GDM1 (cell line): ENCODE results near the gene ZBTB22.
"Not testable (repeated sequence)": the region's sequence is repeated elsewhere in the genome, so short reads cannot be mapped to it uniquely, and the experiment has no call there.

Source experiments
- DNase-seq: peaks from one replicate; lab custom pipeline; 2025; lab: John Stamatoyannopoulos, UW

ZBTB22 gene

DNA sequence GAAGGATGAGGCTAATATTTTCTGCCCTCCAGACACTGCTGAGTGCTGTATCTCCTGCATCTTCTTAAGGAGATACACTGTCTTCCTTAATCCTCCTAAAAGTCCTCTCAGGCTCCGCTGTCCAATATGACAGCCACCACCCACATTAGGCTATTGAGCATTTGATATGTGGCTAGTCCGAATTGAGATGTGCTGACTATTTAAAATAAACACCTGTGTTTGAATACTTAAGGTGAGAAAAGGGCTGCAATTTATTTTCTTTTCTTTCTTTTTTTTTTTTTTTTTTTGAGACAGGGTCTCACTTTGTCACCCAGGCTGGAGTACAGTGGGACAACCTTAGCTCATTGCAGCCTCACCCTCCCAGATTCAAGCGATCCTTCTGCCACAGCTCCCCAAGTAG lies 15.7 kb downstream of the ZBTB22 start:
- no peak for DNase-seq

- DNase-seq: peak; percentile 88
Observed at GRCh38 chr6:33299237-33299944, 18.2 kb downstream of the ZBTB22 start.

GRCh38 chr6:33298773-33299236 lies 18.7 kb downstream of the ZBTB22 start, which contains the start of gene RGL2:
Gene RGL2 (minus strand): TSS chr6:33298942. CDS start chr6:33298610, 332 bp downstream.
- peak; percentile 77 for DNase-seq

DNA sequence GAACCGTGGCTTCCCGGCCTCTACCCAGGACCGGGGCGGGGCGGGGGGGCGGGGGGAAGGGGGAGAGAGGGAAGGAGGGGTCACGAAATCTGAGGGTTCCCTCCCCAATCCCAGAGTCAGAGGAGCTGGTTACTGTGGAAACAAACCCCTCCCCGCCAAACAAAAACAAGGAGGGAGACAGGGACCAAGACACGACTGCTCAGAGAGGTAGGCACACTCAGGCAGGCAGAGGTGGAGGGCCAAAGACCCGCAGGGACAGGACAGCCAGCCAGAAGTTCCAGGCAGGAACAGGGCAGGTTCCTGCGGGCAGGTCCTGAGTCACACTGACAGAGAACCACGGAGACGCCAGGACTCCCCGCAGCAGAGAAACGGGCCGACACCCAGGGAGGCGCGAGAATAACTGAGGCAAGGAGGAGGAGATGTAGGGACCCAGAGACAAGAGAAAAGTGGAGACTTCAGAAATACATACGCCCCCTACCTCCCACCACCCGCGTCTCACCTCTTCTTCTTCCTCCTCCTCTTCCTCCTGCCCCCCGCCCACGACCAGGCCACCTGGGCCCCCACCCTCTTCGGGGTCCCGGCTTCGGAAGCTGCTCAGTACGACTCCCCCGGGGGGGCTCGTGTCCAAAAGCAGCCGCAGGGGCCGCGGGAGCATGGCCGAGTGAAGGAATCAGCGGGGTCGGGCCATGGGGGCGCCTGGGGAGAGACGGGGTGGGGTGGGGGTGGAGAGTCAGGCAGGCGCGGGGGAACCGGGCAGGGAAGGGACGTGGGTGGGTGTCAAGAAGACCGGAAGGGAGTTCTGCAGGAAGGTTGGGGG lies 19.4 kb downstream of the ZBTB22 start:
- peak; percentile 23 for DNase-seq

DNA sequence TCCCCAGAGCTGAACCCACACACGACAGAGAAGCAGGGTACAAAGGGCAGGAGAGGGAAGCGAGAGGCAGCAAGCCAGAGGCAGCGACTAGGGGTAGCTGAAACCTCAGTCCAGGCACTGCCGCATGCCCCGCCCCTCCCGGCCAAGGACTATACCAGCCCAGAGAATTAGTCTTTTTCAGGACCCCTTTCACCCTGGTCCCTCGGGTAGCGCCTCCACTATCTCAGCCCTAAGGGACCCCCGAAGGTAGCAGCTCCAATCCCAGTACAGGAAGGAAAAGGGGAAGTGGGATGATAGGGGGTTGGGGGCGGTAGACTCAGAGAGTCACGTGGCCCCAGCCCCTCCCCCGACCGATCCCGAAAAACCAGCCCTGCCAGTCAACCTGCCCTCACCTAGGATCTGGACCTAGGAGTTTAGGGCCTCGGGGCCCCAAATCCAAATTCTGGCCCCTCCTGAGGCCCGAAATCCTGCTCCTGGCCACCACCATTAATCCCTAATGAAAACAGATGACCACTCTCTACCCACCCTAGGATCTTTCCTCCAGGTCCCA lies 20.1 kb downstream of the ZBTB22 start:
- no peak for DNase-seq

DNA sequence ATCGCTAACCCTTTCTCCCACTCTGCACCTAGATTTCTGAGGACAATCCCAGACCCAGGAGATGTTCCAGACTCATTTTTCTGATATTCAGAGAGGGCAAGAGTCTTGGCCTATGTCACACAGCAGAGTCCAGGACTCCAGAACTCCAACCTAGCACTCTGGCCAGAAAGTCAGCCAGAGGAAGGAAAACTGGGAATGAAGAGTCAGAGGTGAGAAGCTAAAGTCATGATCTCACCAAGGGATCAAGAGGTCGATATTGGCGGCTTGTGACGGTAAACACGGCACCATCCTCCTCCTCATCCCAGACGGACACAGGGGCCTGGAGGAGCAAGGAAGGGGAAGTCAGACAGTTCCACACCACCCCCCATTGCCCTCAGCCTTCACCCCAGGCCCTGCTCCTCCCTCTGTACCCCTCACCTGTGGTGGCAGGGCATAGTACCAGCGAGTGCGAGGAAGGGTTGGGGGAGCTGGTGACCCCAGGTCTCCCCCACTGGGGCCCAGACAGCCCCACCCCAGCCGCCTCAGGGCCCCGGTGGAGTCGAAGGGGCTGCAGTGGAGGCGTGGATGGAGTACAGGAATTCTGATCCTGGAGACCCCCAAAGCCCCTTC lies 20.6 kb downstream of the ZBTB22 start:
- DNase-seq: no peak

GRCh38 chr6:33295621-33296369 lies 21.7 kb downstream of the ZBTB22 start:
- DNase-seq: no peak

DNA sequence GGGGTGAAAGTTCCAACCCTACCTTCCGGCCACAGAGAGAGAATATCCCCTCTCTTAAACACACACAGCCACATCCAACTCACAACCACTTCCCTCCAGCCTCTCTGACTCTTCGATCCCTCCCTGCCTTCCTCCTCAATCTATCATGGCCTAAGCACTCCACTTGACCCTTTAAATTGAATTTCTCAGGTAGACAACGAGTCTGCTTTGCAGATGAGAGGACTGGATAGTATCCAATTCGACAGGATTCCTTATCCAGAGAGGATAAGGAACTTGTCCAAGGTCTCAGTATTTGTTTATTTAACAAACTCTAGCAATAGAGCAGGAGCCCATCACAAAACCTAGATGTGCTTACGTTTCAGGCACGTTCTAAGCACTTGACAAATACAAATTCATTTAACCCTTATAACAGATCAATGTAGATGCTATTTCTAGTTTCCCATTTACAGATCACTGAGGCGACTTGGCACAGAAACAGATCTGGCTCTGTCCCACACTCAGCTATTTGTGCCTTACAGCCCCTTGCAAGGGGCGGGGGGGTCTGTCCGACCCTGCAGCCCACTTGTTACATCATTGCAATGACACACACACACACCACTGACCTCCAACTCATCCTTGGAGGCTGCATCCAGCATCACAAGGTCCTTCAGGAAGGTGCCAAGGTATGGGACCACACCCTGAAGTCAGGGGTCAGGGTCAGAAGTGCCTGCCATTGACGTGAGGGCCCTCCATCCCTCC lies 23.3 kb downstream of the ZBTB22 start:
- DNase-seq: no peak

DNA sequence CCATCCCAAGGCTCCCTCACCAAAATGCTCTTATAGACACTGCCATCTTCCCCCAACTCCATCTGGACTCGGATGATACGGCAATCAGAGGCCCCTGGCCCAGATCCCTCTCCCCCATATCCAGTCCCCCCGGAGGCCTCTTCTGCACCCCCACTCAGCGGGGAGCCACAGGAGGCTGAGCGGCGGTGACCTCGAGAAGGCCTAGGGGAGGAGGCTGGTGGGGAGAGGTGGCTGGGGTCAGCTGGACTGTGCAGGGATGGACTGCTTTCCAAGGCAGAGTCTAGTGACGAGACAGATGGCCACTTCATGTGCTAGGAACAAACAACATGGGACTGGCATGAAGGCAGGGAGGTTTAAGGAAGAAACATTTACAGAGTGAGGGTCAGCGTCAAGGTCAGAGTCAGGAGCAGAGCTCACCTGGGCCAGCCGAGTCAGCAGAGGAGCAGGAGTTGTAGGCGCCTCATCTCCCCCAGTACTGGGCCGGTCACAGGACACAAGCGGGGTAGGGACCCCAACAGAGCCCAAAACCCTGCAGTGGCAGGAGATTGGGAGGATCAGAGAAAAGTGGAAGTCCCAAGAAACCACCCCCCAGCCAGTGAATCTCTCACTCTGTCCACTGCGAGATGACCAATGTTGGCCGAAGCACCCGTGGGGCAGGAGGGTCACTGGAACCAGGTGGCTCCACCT lies 24.4 kb downstream of the ZBTB22 start:
- no peak for DNase-seq

DNA sequence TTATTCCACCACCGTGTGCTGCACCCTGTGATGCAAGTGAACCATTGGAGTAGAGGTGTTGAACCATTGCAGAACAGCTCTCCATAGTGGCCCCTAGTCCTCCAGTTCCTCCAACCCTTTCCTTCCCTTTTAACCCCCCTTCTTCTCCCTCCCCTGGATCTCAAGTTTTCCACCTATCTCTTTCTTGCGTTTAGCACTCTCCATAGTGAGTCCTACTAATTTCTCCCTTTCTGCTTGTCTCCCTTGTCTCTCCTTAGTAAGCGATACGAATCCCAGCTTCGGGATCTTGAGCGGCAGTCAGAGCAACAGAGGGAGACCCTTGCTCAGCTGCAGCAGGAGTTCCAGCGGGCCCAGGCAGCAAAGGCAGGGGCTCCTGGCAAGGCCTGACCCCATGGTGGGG lies 27.1 kb downstream of the ZBTB22 start:
- DNase-seq: no peak

- no peak for DNase-seq
Observed at GRCh38 chr6:33289784-33290315, 27.7 kb downstream of the ZBTB22 start.

DNA sequence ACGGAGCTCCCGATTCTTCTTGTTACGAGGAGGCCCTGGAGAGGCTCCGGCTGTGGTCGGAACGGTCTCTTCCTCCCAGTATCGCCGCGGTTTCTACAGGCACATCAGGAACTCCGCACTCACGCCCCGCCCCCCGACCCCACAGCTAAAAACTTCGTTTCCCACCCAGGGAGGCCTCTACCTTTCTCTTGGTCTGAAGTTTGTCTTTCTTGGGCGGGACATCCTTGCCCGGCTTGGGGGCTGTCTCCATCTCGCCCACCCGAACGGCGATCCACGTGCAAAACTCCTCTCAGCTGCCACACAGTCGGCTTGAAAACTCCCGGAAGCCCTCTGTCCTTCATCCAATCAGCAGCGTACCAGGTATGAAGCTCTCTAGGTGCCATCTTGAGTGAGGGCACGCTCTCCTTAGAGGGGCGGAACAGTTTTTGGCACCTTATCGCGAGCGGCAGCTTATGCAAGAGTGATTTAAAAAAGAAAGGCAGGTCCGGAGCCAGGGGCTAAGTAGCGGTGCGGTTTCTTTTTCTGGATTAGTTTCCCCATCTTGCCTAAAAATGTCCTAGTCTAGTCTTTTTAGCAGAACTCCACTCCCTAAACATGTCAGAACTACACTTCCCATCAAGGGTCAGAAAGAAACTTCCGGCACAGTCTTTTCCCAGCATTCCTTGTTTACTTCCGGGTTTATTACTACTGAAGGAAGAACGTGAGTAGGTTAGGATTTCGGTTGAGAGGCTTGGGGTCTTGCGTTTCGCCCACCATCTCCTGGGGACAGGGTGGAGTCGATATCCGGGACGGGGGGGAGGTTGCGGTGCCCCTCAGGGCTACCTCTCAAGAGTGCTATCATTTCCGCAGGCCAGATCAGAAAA lies 28.4 kb downstream of the ZBTB22 start, which contains the start of the genes PFDN6 and WDR46:
Gene PFDN6 (plus strand): TSS at position 681 of the 863 bp plus-strand sequence. CDS start 256 bp downstream, outside the sequence.
Gene WDR46 (minus strand): TSS at position 319 of the 863 bp plus-strand sequence. CDS start 69 bp downstream, at position 250.
- peak; percentile 75 for DNase-seq

DNA sequence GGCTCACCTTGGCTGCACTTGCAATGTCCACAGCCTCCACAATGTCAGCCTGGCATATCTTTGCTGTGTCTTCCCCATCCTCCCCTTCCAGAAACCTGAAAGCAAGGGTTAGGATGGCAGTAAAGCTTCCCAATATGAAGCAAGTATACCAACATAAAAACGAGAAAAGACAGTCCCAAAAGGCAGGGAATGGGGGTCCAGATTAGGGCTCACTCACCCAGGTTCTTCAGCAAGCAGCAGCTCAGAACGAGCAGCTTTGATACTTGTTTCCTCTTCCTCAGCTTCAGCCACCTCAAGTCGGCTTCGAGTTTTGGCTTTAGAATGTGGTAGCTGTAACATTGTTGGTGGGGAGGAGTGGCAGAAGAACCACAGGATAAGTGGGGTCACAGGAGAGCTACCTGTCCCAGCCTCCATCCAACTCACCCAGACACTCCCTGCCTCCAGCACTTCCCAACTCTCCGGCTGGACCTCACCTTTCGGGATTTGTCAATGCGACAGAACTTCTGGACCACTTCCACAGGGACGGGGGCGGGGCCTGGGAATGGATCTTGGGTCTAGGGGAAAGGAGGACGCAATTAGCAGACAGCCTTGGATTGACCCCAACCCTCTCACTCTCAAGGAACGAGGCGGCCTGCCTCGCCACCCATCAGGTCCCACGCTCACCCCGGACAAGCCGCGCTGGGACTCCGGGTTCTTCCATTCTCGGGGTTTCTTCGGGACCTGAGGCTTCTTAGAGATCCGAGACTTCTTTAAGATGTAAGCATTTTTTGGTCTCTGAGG lies 29.2 kb downstream of the ZBTB22 start:
- no peak for DNase-seq

DNA sequence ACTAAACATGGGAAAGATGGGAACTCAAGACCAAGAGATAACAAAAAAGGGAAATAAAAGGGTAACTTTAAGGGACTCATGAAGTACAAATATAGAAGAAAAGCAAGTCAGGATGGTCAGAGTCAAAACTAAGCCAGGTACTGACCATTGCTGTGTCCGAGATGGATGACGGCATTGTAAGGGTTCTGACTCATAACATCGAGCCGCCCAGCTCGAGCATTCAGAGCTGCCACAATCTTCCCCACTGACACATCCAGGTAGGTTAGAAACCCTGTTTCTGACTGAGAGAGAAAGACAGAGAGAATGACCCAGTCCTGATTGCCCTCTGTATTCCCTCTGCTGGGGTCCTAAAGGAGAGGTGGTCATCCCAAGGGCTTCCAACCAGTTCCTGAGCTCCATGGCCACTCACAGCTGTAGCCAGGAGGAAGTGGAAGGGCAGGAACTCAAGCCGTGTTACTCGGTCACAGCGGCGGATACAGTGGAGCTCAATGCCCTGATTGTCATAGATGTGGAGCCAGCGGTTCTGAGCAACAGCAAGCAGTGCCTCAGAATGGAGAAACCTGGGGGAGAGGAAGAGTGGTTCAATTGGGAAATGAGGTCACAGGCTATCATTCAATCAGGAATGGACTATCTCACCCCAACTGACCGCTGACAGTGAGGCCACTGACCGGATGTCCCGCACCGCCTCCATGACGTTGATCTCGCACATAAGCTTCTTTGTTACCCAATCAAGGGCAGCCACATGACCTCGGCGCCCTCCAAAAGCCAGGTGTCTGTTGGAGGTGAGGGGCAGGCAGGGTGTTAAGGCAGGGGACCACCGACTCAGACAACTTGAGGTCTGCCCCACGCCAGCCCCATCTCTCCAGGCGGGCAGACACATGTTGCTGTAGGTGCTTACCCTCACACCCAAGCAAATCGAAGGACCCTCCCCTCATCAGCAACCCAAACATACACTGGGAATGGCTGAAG lies 30.3 kb downstream of the ZBTB22 start:
- no peak for DNase-seq

DNA sequence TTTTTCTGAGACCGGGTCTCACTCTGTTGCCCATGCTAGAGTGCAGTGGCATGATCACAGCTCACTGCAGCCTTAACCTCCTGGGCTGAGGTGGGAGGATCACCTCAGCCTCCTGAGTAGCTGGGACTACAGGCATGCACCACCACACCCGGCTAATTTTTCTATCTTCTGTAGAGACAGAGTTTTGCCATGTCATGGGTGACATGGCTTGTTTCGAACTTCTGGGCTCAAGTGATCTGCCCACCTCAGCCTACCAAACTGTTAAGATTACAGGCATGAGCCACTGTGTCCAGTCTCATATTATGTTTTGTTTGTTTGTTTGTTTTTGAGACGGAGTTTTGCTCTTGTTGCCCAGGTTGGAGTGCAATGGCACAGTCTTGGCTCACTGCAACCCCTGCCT lies 32.3 kb downstream of the ZBTB22 start:
- not testable (repeated sequence) for DNase-seq

GRCh38 chr6:33280539-33280938 lies 37.0 kb downstream of the ZBTB22 start:
- no peak for DNase-seq

- peak; percentile 16 for DNase-seq
Observed at GRCh38 chr6:33279971-33280511, 37.5 kb downstream of the ZBTB22 start.
